GM13976 (cell line): ENCODE measurements around the gene GPR83.

Experiments
- DNase-seq: peaks from one replicate; pipeline ENCODE4 v3.0.0; 2012; ENCODE audit warnings: low spot score
- CTCF ChIP-seq: IDR thresholded peaks from 2 replicates; pipeline ENCODE4 v1.5.1; 2012; ENCODE audit warnings: borderline replicate concordance, mild to moderate bottlenecking; ENCODE audit not compliant: insufficient read depth; ENCODE audit errors: extremely low read depth, missing control alignments, control extremely low read depth
- in situ Hi-C: fragments of 300-500 bp; cut with MboI; formaldehyde crosslinking; loops from one replicate; pipeline ENCODE4 v1.12.0; 2022; ENCODE audit warnings: low sequenced_read_pairs, mixed read lengths, inconsistent platforms; ENCODE audit not compliant: unreplicated experiment

Gene GPR83

GRCh38 chr11:94400839-94401772, at the start of gene GPR83:
GPR83 (minus strand) TSS chr11:94401419; CDS start chr11:94401247, 172 bp downstream.
- TF ChIP-seq CTCF = no peak
- no peak for DNase-seq
- in situ Hi-C loops = no loop called here

- in situ Hi-C loops = no loop called here
- TF ChIP-seq CTCF = no peak
- DNase-seq = no peak
Observed at GRCh38 chr11:94450048-94450447, 48.8 kb upstream of the GPR83 start.

GRCh38 chr11:94449437-94449836, 48.2 kb upstream of the GPR83 start:
- no peak for TF ChIP-seq CTCF
- in situ Hi-C loops = no loop called here
- no peak for DNase-seq

GRCh38 chr11:94449029-94449428, 47.8 kb upstream of the GPR83 start:
- in situ Hi-C loops = no loop called here
- DNase-seq = no peak
- TF ChIP-seq CTCF = no peak

GRCh38 chr11:94447149-94447548, 45.9 kb upstream of the GPR83 start:
- TF ChIP-seq CTCF = no peak
- in situ Hi-C loops = no loop called here
- no peak for DNase-seq

GRCh38 chr11:94445641-94446040, 44.4 kb upstream of the GPR83 start:
- no peak for TF ChIP-seq CTCF
- in situ Hi-C loops = no loop called here
- no peak for DNase-seq
